ENCODE measurements around the gene SOS2. TPM values are rescaled to one million over a fixed set of nuclear protein-coding genes. Genes with fewer than 3 reads are reported as not detected.

The SOS2 gene
- total and polyA plus RNA-seq, 2 donors (not counting 3 experiments of a cell fraction or from before 2014, with no cell fraction given) = 6.7 to 21.3 TPM

DNA sequence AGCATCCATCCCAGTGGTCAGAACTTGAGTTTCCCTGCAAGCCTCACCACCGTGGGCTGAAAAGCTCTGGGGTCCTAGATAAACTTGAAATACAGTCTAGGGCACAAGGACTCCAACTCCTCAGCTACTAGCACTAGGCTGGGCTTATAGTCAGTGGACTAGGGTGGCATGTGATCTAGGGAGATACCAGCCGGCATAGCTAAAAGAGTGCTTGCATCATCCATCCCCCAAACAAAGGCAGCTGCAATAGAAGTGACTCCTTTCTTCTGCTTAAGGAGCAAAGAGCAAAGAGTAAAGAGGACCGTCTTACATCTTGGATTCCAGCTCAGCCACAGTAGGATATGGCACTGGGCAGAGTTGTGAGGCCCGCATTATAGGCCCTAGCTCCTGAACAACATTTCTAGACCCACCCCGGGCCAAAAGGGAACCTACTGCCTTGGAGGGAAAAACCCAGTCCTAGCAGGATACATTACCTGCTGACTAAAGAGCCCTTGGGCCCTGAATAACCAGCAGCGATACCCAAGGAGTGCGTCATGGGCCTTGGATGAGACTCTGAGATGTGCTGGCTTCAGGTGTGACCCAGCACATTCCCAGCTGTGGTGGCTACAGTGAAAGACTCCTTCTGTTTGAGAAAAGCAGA, 17.9 kb upstream of the SOS2 start:
- DNase-seq (ENCODE audit: low read depth, low spot score) = no peak
- FAIRE-seq = no peak
- Histone ChIP-seq H2AFZ (ENCODE audit: low read depth, low read length) (no peak overlapping the region), H3K36me3 (ENCODE audit: control insufficient read depth in 2 of 2, extremely low read depth in 1 of 2, insufficient read depth in 2 of 2, low read length in 2 of 2) (no peaks in the 10 kb centered on the region), H3K4me1 (ENCODE audit: control insufficient read depth, extremely low read depth, insufficient read depth, low read length) (no peaks in the 10 kb centered on the region), H3K4me2 (ENCODE audit: insufficient read depth, low read length) (no peak overlapping the region), H3K9me1 (replicated peaks; ENCODE audit: control insufficient read depth, extremely low read depth, insufficient read depth, low read length) (no peaks in the 10 kb centered on the region), H3K4me3 (replicated peaks in 1 of 3; ENCODE audit: insufficient read depth in 1 of 3, low read depth in 1 of 3, low read length in 3 of 3) (no peak overlapping the region), H4K20me1 (replicated peaks; ENCODE audit: control insufficient read depth, extremely low read depth, insufficient read depth, low read length) (no peaks in the 10 kb centered on the region), H3K27ac (ENCODE audit: insufficient read depth, low read depth, low read length) (no peak overlapping the region), H3K79me2 (ENCODE audit: control insufficient read depth, insufficient read depth, low read length) (no peaks in the 10 kb centered on the region), H3K27me3 (ENCODE audit: control insufficient read depth in 2 of 2, insufficient read depth in 2 of 2, low read length in 2 of 2) (no peaks in the 10 kb centered on the region), H3K9ac (replicated peaks; ENCODE audit: extremely low read depth, insufficient read depth, low read length) (no peak overlapping the region), H3K9me3 (replicated peaks; ENCODE audit: control insufficient read depth, insufficient read depth, low read length) (no peaks in the 10 kb centered on the region)
- dilution Hi-C loops (cut with MboI; ENCODE audit: extremely low pct_ligation_motif_present, low sequenced_read_pairs) = no loop called here
- intact Hi-C loops (cut with micrococcal nuclease) = no loop called here
- no peak for TF ChIP-seq POLR2A (IDR thresholded peaks at IDR 0.05; ENCODE audit: low read depth, low read length)
- TF ChIP-seq JUN (IDR thresholded peaks at IDR 0.05; ENCODE audit: borderline replicate concordance, insufficient read depth, insufficient read length, low read depth) = no peak
- TF ChIP-seq POLR2AphosphoS5 (IDR thresholded peaks at IDR 0.05; ENCODE audit: insufficient read depth, low read depth, low read length) = no peak
- TF ChIP-seq CTCF (IDR thresholded peaks at IDR 0.05; ENCODE audit: extremely low read depth in 1 of 2, insufficient read depth in 1 of 2, low read depth in 1 of 2, low read length in 2 of 2) = no peak
- no peak for TF ChIP-seq MAX (IDR thresholded peaks at IDR 0.05; ENCODE audit: insufficient read depth, insufficient read length)
- no peak for TF ChIP-seq EZH2 (IDR thresholded peaks at IDR 0.05; ENCODE audit: borderline replicate concordance, low read depth, low read length, severe bottlenecking)
- TF ChIP-seq GATA2 (IDR thresholded peaks at IDR 0.05; ENCODE audit: insufficient read depth, insufficient read length, low read depth, low read length) = no peak
- TF ChIP-seq FOS (IDR thresholded peaks at IDR 0.05; ENCODE audit: borderline replicate concordance, insufficient read depth, low read length) = no peak
- TF ChIP-seq MYC (IDR thresholded peaks at IDR 0.05; ENCODE audit: low read depth, low read length) = no peak
- no TSS peak for BruUV-seq (replicated peaks)
- CTCF ChIA-PET = no interaction called here
- POLR2A ChIA-PET = no interaction called here
